ENCODE measurements around the gene LMBR1L.
A peak's percentile ranks its signal among the peaks of the same experiment; 100 is the strongest.
"Not testable (repeated sequence)": the region's sequence is repeated elsewhere in the genome, so short reads cannot be mapped to it uniquely, and the experiment has no call there.

Gene LMBR1L

DNA sequence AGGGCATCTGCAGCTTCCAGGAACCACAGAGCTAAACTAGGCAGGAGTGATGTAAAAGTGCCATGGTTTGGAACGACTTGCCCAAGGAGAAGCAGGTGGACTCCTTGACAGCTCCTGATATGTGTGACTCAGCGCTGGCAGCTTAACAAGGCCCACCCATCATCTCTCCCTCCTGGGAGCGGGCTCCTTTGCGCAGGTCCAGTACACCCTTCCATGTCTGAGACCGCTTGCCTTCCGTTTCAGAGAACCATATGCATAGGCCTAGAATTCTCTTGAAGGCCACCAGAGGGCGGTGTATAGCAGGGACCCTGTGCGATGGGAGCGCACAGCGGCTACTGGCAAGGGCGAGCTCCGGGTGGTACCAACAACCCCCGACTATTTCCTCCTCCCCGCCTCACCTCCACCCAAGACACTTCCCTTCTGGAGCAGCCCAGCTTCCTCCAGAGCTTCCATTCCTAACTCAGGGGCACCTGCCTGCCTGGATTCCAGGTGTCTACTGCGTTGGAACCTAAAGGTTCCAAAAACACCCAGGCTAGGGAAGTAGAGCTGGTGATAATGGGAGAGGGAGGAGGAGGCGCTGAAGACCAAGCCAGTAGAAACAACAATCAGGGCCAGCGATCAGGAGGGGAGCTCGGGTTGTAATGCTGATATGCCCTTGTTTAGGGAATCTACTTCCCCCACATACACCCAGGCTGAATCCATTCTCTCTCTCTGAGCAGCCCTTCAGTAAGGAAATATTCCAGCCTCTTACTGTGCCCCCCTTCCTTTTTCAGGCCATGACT is 22.3 kb downstream of the LMBR1L start:
- DNase-seq (ENCODE audit: low read depth in 1 of 2, low spot score in 1 of 2) = peak in 1 of 2 donors; percentile 46

DNA sequence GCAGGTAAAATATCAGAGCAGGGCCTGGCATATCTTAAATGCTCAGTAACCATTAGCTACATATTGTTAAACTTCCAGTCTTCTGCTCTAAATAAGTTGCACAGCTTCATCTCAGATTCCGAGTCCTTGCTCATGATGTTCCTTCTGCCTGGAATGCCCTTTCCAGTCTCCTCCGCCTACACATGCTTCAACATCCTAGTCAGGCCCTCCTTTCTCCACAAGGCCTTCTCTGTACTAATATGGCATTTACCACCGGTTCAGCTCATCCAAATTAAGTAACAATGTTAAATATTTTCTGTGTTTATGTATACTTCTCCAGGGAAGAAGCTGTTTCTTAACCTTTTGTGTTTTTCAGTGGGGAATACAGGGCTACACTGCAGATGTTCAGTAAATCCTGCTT is 24.5 kb downstream of the LMBR1L start:
- no peak for DNase-seq (ENCODE audit: low read depth in 1 of 2, low spot score in 1 of 2)

DNA sequence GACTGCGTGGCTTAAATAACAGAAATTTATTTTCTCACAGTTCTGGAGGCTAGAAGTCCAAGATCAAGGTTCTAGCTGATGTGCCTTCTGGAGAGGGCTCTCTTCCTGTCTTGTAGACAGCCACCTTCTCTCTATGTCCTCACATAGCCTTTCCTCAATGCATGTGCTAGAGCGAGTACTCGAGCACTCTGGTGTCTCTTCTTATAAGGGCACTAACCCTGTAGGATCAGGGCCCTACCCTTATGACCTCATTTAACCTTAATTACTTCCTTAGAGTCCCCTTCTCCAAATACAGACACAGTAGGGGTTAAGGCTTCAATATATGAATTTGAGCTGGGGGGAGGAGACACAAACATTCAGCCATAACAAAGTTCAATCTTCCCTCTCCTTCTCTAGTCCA is 26.2 kb downstream of the LMBR1L start:
- DNase-seq (ENCODE audit: low read depth in 1 of 2, low spot score in 1 of 2) = no peak

DNA sequence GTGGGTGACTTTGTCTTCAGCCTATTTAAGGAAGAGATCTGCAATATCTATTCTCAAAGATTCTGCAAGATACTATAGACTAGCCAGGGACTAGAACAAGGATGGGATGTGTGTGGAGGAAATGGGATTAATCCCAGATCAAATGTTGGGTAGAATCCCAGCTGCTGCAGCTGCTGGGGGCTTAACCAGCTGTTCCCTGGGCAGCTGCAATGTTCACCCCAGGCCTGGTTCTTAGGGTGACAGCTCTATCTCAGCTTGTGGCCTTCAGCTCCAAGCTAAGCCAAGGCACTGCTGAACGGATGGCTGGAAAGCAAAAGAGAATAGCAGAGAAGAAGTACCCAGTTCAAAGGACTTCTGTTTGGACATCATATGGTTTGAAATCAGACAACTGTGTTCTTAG is 30.9 kb downstream of the LMBR1L start:
- no peak for DNase-seq (ENCODE audit: low read depth in 1 of 2, low spot score in 1 of 2)

DNA sequence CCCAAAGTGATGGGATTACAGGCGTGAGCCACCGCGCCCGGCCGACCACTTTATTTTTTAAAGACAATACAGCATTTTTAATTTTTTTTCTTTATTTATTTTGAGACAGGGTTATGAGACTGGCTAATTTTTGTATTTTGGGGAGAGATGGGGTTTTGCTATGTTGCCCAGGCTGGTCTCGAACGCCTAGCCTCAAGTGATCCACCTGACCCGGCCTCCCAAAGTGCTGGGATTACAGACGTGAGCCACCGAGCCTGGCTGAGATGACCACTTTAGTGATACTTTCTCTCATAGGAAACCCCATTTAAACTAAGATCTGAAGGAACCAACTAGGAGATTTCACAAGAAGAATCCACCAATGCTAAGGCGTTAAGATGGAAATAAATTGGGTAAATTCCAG is 39.7 kb downstream of the LMBR1L start:
- DNase-seq (ENCODE audit: low read depth in 1 of 2, low spot score in 1 of 2) = no peak

DNA sequence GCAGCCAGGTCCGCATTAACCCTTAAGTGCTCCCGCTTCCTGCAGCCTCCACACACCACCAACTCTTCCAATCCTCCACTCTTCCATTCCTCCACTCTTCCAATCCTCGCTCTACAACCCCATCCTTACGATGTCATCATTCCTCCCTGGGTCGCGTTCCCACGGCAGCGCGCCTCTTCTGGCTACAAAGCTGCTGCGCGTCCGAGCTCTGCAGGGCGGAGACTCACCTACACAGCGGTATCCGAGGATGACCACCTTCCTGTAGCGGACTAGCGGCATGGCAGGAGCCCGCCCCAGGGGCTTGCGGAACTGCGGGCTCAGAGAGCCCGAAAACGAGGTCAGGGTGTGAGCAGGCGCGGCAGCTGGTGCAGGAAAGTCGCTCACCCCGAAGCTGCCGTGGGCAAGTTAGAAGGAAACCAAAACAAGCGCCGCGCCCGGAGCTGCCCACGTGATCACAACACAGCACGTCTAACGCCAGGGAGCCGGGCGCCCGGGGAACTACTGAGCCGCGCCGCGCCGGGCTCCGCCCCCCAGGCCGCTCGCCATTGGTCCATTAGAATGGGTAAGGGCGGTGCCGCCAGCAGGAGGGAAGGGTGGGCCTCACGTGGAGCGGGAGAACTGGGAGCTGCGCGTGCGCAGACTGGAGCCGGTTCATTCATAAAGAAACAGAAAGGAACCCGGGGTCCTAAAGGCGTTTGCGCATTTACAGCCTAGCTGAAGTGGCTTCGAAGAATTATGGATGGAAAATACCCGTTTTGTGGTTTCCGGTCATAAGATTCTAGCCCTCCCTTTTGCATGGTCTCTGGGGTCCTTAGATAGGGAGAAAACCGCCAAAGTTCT is 40.9 kb downstream of the LMBR1L start, which contains the start of gene RHEBL1:
TSS of gene RHEBL1 (minus strand) at position 473 of the 840 bp plus-strand sequence. CDS start at position 279, 194 bp downstream.
- peak; percentile 95 to 99 for DNase-seq (ENCODE audit: low read depth in 1 of 2, low spot score in 1 of 2)

DNA sequence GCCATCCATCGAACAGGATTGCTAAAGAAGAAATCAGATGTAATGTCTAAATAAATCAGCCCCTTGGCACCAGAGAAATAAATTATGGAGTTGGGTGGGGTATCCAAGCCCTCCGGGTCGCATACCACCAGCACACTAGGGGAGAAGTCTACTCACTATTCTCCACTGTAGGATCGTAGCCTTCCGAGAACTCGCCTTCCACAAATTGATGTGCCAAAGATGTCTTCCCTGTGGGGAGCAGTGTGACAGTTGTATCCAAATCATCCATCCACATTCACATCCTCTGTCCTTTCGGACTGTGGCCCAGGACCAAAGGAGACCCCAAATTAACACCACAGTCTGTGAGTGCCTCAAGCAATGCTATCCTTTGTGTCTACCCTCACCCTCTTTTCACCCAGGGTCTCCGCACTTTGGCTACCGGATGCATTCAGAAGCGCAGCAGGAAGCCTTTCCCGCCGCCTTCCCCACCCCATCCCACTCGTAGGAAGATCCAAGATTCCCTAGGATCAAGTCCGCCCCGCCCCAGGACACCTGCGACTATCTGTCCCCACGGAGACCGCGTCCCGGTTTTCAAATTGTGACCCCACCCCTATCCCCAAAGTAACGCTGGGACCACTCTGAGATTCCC is 41.7 kb downstream of the LMBR1L start:
- no peak for DNase-seq (ENCODE audit: low read depth in 1 of 2, low spot score in 1 of 2)

DNA sequence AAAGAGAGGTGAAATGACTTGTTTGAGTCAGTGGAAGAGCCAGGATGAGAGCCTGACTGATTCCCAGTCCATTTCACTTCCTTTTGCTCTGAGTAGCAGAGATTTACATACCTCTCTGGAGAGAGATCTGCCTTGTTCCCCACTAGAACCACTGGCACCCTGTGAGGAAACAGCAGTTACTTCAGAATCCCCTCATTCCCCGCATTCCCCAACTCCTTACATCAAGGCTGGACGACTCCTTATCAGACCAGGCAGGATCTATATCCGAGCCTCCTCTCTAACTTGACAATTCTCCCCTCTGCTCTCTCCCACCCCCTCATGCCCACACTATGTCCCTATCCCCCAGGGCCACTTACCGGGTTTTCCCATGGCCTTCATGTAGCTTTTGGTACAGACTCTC is 44.5 kb downstream of the LMBR1L start:
- no peak for DNase-seq (ENCODE audit: low read depth in 1 of 2, low spot score in 1 of 2)

DNA sequence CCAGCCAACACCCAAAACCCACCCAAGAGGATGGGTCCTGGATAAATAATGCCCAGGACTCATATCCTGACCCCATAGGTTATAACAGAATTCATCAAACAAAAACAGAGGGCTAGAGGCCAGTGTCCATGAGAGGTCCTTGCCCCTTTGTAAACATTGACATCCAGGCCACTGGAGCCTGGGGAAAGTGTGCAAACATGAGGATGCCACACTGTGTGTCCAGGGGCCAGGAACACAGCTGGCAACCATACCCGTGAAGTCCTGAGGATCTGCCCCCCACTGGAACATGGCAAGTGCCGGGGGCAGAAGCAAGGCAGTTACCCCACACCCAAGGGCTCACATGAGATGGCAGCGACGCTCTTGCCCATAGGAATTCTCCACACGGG is 45.9 kb downstream of the LMBR1L start:
- no peak for DNase-seq (ENCODE audit: low read depth in 1 of 2, low spot score in 1 of 2)

DNA sequence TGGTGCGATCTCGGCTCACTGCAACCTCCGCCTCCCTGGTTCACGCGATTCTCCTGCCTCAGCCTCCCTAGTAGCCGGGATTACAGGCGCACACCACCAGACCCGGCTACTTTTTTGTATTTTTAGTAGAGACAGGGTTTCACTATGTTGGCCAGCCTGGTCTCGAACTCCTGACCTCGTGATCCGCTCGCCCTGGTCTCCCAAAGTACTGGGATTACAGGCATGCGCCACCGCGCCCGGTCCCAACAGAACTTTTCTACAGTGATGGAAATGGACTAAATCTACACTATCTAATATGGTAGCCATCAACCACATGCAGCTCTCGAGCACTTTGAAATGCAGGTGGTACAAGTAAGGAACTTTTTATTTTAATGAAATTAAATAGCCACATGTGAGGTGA is 48.7 kb downstream of the LMBR1L start:
- not testable (repeated sequence) for DNase-seq (ENCODE audit: low read depth in 1 of 2, low spot score in 1 of 2)

DNA sequence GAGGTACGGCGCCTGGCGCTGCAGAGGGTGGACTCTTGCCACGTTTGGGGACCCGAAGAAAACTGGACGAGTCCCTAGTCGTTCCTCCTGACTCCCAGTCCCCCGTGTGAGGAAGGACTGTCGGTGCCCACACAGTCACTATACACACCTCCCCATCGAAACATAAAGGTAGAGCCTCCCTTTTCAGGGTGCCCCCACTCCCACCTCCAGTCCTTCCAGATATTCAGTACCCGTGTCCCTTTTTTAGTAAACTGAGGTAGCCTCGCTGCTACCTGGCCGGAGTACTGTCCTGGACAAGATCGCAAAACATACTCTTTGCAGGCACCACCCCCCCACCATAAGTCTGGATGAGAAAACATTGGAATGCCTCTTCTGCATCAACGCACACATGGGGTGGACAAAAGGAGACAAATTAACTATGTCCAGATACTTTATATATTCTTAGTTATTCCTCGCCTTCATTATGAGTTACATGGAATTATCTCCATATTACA is 49.4 kb downstream of the LMBR1L start:
- no peak for DNase-seq (ENCODE audit: low read depth in 1 of 2, low spot score in 1 of 2)

DNA sequence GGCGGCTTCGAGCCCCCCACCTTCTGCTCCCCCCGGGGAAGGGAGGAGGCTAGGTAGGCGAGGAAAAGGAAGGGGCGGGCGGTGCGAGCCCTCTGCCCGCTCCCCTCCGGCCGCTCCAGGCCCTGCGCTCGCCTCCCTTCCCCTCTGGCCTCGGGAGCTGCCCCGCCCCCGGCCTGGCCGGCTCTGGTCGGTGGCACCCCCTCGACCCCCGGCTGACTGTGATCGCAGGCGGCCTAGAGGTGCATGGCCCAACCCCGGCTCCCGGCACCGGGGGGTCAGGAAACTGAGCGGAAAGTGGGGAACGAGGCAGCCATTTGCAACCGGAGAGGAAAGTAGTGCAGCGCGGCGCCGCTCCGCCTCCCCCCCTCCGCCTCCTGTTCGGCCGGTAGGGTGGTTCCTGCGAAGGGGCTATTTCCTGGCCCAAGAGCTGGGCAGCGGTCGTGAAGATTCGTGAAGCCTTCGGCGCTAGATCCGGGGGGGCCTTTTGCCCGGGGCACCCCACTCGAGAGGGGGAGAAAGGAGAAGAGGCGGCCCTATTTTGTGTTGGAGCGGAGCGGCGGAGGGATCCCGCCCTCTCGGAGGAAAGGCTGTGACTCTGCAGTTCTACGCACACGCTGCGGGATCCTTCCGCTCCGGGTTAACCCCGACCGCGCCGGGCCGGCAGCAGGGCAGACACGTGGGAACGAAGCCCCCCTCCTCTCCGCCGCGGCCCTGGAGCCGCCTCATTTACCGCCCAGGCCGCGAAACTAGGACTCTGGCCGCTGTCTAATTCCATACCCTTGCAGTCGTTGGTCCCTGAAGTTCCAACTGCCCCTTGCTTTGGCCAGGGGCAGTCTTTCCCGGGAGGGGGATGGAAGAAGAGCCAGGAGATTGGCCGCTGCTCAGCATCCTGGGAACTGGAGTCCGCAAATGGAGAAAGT is 50.1 kb downstream of the LMBR1L start, which contains the start of gene KMT2D:
TSS of gene KMT2D (minus strand) at position 558 of the 920 bp plus-strand sequence. CDS start 5,470 bp downstream, outside the sequence.
- peak; percentile 75 to 81 for DNase-seq (ENCODE audit: low read depth in 1 of 2, low spot score in 1 of 2)

DNA sequence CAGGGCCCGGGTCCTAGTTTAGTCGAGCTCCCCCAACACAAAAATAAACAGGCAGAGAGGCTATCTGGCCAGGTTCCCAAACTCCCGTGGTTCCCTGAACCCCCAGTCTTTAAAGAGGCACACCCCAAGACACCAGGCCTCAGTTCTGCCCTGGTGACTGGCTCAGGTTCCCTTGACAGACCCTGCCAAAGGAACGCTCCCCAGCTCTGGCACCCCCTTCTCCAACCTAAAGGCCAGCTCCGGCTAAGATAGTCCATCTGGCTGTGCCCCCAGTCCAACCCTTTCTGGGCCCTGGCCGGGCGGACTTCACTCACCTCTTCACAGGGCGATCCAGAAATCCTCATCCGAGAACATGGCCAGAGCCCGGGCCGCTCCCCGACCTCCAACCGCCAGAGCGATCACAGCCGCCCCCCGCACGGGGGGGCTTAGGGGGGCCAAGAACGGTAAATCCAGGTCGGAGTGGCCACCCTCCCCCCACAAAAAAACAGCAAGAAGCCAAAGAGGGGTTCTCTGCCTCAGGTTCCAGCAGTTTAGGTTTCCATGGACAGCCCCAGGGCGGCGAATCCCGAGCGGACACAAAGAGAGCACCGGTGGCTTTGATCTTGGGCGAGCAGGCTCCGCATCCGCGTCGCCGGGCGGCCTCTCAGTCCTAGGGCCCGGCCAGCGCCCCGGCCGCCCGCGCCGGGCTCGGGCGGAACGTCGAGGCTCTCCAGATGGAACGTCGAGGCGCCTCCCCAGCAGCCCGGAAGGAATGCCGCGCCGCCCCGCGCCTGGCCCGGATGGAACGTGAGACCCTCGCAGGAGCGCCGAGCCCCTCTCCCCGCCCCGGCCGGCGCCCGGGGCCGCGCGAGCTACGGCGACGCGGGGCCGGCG is 51.1 kb downstream of the LMBR1L start:
- DNase-seq (ENCODE audit: low read depth in 1 of 2, low spot score in 1 of 2) = no peak

DNA sequence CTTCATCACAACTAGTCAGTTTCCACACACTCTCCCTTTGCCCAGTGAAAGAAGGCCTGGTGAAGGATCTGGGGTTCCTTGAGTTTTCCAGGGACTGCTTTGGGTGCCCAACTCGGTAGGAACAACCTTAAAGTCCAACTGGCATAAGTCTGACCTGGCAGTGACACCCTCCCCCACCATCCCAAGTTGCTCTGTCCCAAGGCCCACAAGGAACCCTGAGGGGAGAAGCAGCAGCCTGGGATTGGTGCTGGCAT is 51.7 kb downstream of the LMBR1L start:
- DNase-seq (ENCODE audit: low read depth in 1 of 2, low spot score in 1 of 2) = no peak

DNA sequence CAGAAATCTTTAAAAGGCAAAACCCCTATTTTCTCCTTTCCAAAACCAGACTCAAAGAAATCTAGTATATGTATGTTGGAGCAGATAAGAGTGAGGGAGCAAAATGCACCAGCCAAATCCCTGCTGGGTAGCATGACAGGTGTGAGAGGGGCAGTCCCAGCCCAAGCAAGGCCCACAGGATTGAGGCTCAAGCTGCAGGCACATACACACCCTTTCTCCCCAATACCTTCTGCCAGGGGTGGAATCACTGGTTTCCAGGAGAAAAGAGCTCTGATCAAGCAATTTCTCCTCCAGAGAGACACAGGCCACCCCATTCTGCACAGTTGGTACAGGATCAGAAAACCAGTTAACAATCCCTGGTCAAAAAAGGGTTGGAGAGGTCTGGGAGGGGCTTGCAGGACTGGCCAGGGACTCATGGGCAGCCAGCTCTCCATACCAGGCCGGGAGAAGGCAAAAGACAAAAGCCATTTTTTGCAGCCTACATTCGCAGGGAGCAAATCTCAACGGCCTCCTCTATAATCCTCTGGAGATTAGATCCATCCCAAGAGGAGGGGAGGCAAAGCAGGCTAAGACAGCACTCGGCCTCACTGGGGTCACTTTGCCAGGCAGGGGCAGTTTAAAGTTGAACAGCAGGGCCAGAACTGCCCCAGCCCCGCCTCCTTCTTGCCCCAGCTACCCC is 52.1 kb downstream of the LMBR1L start:
- DNase-seq (ENCODE audit: low read depth in 1 of 2, low spot score in 1 of 2) = no peak

DNA sequence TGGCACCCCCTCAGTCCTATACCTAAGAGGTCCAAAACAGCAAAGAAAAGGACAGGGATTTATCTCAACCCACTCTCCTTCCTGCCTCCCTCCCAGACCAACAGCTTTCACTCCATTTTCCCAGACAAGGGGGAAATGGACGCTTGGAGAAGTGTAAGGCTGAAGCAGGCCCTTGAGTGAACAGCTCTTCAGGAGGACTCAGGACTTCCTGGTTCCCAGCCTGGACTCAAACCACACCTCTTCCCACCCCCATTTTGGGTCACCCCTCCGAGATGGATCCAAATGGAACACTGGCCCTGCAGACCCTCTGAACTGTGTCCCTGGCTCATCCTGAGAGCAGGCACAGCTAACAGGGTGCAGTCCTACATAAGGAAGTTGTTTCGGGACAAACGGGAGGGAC is 52.8 kb downstream of the LMBR1L start:
- no peak for DNase-seq (ENCODE audit: low read depth in 1 of 2, low spot score in 1 of 2)

DNA sequence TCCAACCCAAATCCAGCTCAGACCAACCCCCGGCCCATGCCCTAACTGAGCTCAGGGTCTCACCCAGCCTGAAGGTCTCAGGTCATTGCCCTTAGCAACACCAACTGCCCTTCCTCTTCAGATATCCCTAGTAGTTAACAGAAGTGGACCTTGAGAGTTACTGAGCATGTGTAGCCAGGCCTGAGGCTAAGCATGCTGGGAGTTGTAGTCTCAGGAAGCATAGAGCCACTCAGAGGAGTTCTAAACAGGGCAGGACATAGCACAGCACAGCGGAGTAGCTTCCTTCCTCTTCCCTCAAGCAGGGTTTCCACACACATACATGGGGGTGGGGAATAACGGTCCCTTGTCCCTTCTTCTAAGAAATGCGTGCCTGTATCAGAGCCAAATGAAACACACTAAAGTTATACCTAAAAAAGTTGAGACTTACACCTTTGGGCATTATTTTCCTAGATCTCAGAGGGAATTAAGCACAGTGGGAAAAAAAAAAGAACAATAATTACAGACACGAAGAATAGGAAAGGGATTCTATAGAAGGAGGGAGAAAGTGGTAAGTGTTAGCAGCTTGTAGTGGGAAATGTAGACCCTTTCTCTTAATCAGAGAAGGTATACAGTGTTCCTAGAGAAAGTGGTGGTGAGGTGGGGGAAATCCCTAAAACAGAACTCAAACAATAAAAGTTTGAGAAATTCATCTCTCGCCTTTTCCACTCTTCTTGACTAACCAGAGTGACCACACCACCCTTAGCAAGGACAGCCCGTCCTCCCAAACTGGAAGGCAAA is 54.5 kb downstream of the LMBR1L start:
- peak in 1 of 2 donors; percentile 32 for DNase-seq (ENCODE audit: low read depth in 1 of 2, low spot score in 1 of 2)

DNA sequence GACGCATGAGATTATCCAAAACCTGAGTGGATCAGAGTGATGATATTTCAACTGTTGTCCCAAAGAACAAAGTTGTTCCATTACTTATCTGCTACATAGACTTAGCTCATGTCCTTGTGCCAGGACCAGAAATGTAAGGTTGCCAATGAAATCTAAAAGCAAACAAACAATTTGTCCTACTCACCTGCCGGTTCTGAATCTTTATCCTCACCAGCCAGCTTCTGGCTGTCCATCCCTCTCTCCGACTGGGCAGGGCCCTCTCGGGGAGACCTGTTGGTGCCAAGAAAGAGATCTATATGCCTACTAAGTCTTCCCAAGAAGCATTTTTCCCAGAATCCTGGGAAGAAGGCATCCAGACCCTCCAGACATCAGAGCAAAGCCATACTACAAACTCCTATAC is 55.6 kb downstream of the LMBR1L start:
- DNase-seq (ENCODE audit: low read depth in 1 of 2, low spot score in 1 of 2) = no peak
